Sigmoid colon (tissue), 4 donors: ENCODE data around the gene RPAP2.

Experiments
- CTCF ChIP-seq, 4 experiments: fragments of 450-650 bp in 3 of 4; fragments of 200-600 bp in 1 of 4; IDR thresholded peaks; one replicate each; pipeline ENCODE4 v1.5.1; 2016 to 2019; ENCODE audit warnings: antibody characterized with exemption in 4 of 4, mild to moderate bottlenecking in 3 of 4, moderate library complexity in 2 of 4
- EP300 ChIP-seq, 4 donors: sonication (generic); formaldehyde crosslinking; IDR thresholded peaks; one replicate each; pipeline ENCODE4 v1.6.1; 2017; ENCODE audit warnings: antibody characterized with exemption in 4 of 4
- POLR2A ChIP-seq, 2 donors: fragments of 450-650 bp; IDR thresholded peaks; one replicate each; pipeline ENCODE4 v1.6.1; 2016; ENCODE audit warnings: antibody characterized with exemption in 2 of 2, mild to moderate bottlenecking in 2 of 2, moderate library complexity in 2 of 2
- POLR2AphosphoS5 ChIP-seq, 4 donors: sonication (generic); formaldehyde crosslinking; IDR thresholded peaks; one replicate each; pipeline ENCODE4 v1.6.1; 2017; ENCODE audit warnings: antibody characterized with exemption in 4 of 4

GRCh38 chr1:92430030-92430429, 131.2 kb downstream of the RPAP2 start:
- no peak for TF ChIP-seq CTCF (IDR thresholded peaks at IDR 0.05)
- TF ChIP-seq POLR2A (IDR thresholded peaks at IDR 0.05) = no peak
- no peak for TF ChIP-seq POLR2AphosphoS5 (IDR thresholded peaks at IDR 0.05)
- TF ChIP-seq EP300 (IDR thresholded peaks at IDR 0.05) = no peak
